Loucy (cell line): ENCODE measurements around the gene ASCC1.

Experiments used
- CTCF ChIP-seq: fragments of 200-600 bp; sonication (generic); conservative IDR thresholded peaks from 2 replicates; pipeline ENCODE4 v1.5.1; 2014; ENCODE audit warnings: mild to moderate bottlenecking, antibody characterized with exemption, low read length
- EZH2phosphoT487 ChIP-seq: fragments of 200-600 bp; IDR thresholded peaks from 2 replicates; pipeline ENCODE4 v1.6.1; 2018; ENCODE audit warnings: antibody characterized with exemption, mild to moderate bottlenecking, moderate library complexity, borderline replicate concordance

- TF ChIP-seq CTCF (no peak), EZH2phosphoT487 (no peak)
Measured at GRCh38 chr10:72255977-72256729, 40.1 kb upstream of the ASCC1 start.
